Loucy (cell line): ENCODE data around the gene SEC14L1.

ENCODE experiments used
- H2AFZ ChIP-seq: fragments of 200-600 bp; sonication (generic); 2 replicates; pipeline ENCODE4 v1.6.0; 2016; ENCODE audit warnings: antibody characterized with exemption, mild to moderate bottlenecking, low read length, moderate library complexity
- H3F3A ChIP-seq: fragments of 200-600 bp; 2 replicates; pipeline ENCODE4 v1.6.0; 2016; ENCODE audit warnings: antibody characterized with exemption, low read depth, mild to moderate bottlenecking
- H3K27me3 ChIP-seq: fragments of 200-600 bp; sonication (generic); 2 replicates; pipeline ENCODE4 v1.6.1; 2014; ENCODE audit warnings: low read length, mild to moderate bottlenecking; ENCODE audit not compliant: insufficient read depth, poor library complexity, severe bottlenecking
- H3K36me3 ChIP-seq: fragments of 200-600 bp; sonication (generic); 2 replicates; pipeline ENCODE4 v1.6.1; 2016; ENCODE audit warnings: low read length; ENCODE audit not compliant: insufficient read depth
- H3K4me1 ChIP-seq: fragments of 200-600 bp; sonication (generic); 2 replicates; pipeline ENCODE4 v1.5.1; 2014; ENCODE audit warnings: low read length, mild to moderate bottlenecking; ENCODE audit not compliant: insufficient read depth, poor library complexity, severe bottlenecking
- H3K4me2 ChIP-seq: fragments of 200-600 bp; sonication (generic); 2 replicates; pipeline ENCODE4 v1.6.0; 2014; ENCODE audit warnings: antibody characterized with exemption, low read length, low read depth, mild to moderate bottlenecking; ENCODE audit not compliant: poor library complexity, severe bottlenecking
- H3K4me3 ChIP-seq: fragments of 200-600 bp; sonication (generic); 2 replicates; pipeline ENCODE4 v1.5.1; 2014; ENCODE audit warnings: low read length, mild to moderate bottlenecking, mixed read lengths; ENCODE audit not compliant: poor library complexity, severe bottlenecking
- H3K79me2 ChIP-seq: fragments of 200-600 bp; sonication (generic); 2 replicates; pipeline ENCODE4 v1.6.1; 2014; ENCODE audit warnings: low read length; ENCODE audit not compliant: insufficient read depth
- H3K9ac ChIP-seq: fragments of 200-600 bp; sonication (generic); 2 replicates; pipeline ENCODE4 v1.6.0; 2014; ENCODE audit warnings: mild to moderate bottlenecking, low read depth, low read length, moderate library complexity; ENCODE audit not compliant: poor library complexity, severe bottlenecking
- H3K9me2 ChIP-seq: fragments of 200-600 bp; sonication (generic); replicated peaks from 2 replicates; pipeline ENCODE4 v1.6.1; 2016; ENCODE audit warnings: low read depth, low read length, mixed read lengths
- H3K9me3 ChIP-seq: fragments of 200-600 bp; sonication (generic); 2 replicates; pipeline ENCODE4 v1.6.1; 2014; ENCODE audit warnings: mild to moderate bottlenecking, antibody characterized with exemption, low read length, low read depth; ENCODE audit not compliant: insufficient read depth
- H4K20me1 ChIP-seq: fragments of 200-600 bp; sonication (generic); 2 replicates; pipeline ENCODE4 v1.6.0; 2014; ENCODE audit warnings: antibody characterized with exemption, low read length, mild to moderate bottlenecking; ENCODE audit not compliant: insufficient read depth, poor library complexity, severe bottlenecking
- EZH2phosphoT487 ChIP-seq: fragments of 200-600 bp; IDR thresholded peaks from 2 replicates; pipeline ENCODE4 v1.6.1; 2018; ENCODE audit warnings: antibody characterized with exemption, mild to moderate bottlenecking, moderate library complexity, borderline replicate concordance
- TF ChIP-seq, protein P1 (sequence below): fragments of 200-600 bp; sonication (generic); conservative IDR thresholded peaks from 2 replicates; pipeline ENCODE4 v1.5.1; 2014; ENCODE audit warnings: mild to moderate bottlenecking, antibody characterized with exemption, low read length

Gene SEC14L1

GRCh38 chr17:77214328-77214727 is 73.6 kb downstream of the SEC14L1 start:
- Histone ChIP-seq H3K9ac (no peak overlapping the region), H3K9me2 (no peaks in the 10 kb centered on the region), H2AFZ (no peak overlapping the region), H3K4me1 (no peaks in the 10 kb centered on the region), H4K20me1 (no peaks in the 10 kb centered on the region), H3K4me2 (no peak overlapping the region), H3F3A (no peaks in the 10 kb centered on the region), H3K27me3 (no peaks in the 10 kb centered on the region), H3K79me2 (no peaks in the 10 kb centered on the region), H3K36me3 (peaks cover 74% of the 10 kb centered on the region; the same call in 1 of the 2 replicates), H3K9me3 (no peaks in the 10 kb centered on the region), H3K4me3 (no peak overlapping the region)
- TF ChIP-seq, protein P1, sequence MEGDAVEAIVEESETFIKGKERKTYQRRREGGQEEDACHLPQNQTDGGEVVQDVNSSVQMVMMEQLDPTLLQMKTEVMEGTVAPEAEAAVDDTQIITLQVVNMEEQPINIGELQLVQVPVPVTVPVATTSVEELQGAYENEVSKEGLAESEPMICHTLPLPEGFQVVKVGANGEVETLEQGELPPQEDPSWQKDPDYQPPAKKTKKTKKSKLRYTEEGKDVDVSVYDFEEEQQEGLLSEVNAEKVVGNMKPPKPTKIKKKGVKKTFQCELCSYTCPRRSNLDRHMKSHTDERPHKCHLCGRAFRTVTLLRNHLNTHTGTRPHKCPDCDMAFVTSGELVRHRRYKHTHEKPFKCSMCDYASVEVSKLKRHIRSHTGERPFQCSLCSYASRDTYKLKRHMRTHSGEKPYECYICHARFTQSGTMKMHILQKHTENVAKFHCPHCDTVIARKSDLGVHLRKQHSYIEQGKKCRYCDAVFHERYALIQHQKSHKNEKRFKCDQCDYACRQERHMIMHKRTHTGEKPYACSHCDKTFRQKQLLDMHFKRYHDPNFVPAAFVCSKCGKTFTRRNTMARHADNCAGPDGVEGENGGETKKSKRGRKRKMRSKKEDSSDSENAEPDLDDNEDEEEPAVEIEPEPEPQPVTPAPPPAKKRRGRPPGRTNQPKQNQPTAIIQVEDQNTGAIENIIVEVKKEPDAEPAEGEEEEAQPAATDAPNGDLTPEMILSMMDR: no peak
- no peak for TF ChIP-seq EZH2phosphoT487

GRCh38 chr17:77214743-77215142 is 74.0 kb downstream of the SEC14L1 start:
- Histone ChIP-seq H3F3A (no peaks in the 10 kb centered on the region), H2AFZ (no peak overlapping the region), H3K9ac (no peak overlapping the region), H3K9me3 (no peaks in the 10 kb centered on the region), H4K20me1 (no peaks in the 10 kb centered on the region), H3K79me2 (no peaks in the 10 kb centered on the region), H3K36me3 (peaks cover 70% of the 10 kb centered on the region; the same call in 1 of the 2 replicates), H3K4me2 (no peak overlapping the region), H3K27me3 (no peaks in the 10 kb centered on the region), H3K4me3 (no peak overlapping the region), H3K4me1 (no peaks in the 10 kb centered on the region), H3K9me2 (no peaks in the 10 kb centered on the region)
- no peak for TF ChIP-seq EZH2phosphoT487
- TF ChIP-seq, protein P1: peak; percentile 78

- Histone ChIP-seq H3K9me3 (no peaks in the 10 kb centered on the region), H3K79me2 (no peaks in the 10 kb centered on the region), H3F3A (no peaks in the 10 kb centered on the region), H3K9ac (no peak overlapping the region), H4K20me1 (no peaks in the 10 kb centered on the region), H3K4me2 (no peak overlapping the region), H3K4me1 (no peaks in the 10 kb centered on the region), H3K27me3 (no peaks in the 10 kb centered on the region), H3K4me3 (no peak overlapping the region), H2AFZ (no peak overlapping the region), H3K36me3 (peaks cover 65% of the 10 kb centered on the region; the same call in 1 of the 2 replicates), H3K9me2 (no peaks in the 10 kb centered on the region)
- TF ChIP-seq EZH2phosphoT487: no peak
- TF ChIP-seq, protein P1: no peak
Measured at GRCh38 chr17:77215281-77215680, 74.5 kb downstream of the SEC14L1 start.
